Endothelial cell (in vitro differentiated cells): ENCODE measurements around the gene DEFB129. TPM values are rescaled to one million over a fixed set of nuclear protein-coding genes. Genes with fewer than 3 reads are reported as not detected.

ENCODE experiments used
- DNase-seq: peaks from one replicate; pipeline ENCODE4 v3.0.0; 2021; ENCODE audit warnings: low spot score
- H3K27ac Mint-ChIP-seq: one replicate; pipeline ENCODE4 v1.8.0; 2021; ENCODE audit warnings: mixed read lengths, inconsistent platforms; ENCODE audit not compliant: unreplicated experiment
- H3K27me3 Mint-ChIP-seq: one replicate; pipeline ENCODE4 v1.8.0; 2021; ENCODE audit warnings: mild to moderate bottlenecking, moderate library complexity, mixed read lengths, inconsistent platforms; ENCODE audit not compliant: unreplicated experiment
- H3K36me3 Mint-ChIP-seq: one replicate; pipeline ENCODE4 v1.8.0; 2021; ENCODE audit warnings: mild to moderate bottlenecking, low read depth, mixed read lengths, inconsistent platforms; ENCODE audit not compliant: unreplicated experiment
- H3K4me1 Mint-ChIP-seq: one replicate; pipeline ENCODE4 v1.8.0; 2021; ENCODE audit warnings: mild to moderate bottlenecking, mixed read lengths, inconsistent platforms; ENCODE audit not compliant: unreplicated experiment
- H3K4me3 Mint-ChIP-seq: one replicate; pipeline ENCODE4 v1.8.0; 2021; ENCODE audit warnings: mild to moderate bottlenecking, mixed read lengths, inconsistent platforms; ENCODE audit not compliant: unreplicated experiment
- H3K9me3 Mint-ChIP-seq: one replicate; pipeline ENCODE4 v1.8.0; 2021; ENCODE audit warnings: mixed read lengths, inconsistent platforms; ENCODE audit not compliant: unreplicated experiment
- CTCF ChIP-seq: fragments of 200-600 bp; sonication (generic); IDR thresholded peaks from one replicate; pipeline ENCODE4 v1.5.0; 2021; ENCODE audit warnings: antibody characterized with exemption; ENCODE audit not compliant: unreplicated experiment
- total RNA-seq: library from RNA; stranded (reverse); fragmentation: NEBNext Ultra II Directional; extraction: Animal tissue kit (Norgen Biotek cat#: 25700); gene quantifications from one replicate; pipeline ENCODE4 v1.2.1, GENCODE V29; 2021; ENCODE audit not compliant: unreplicated experiment

DEFB129 gene
- total RNA-seq, 1 donor from 2014 or later = not detected

- Mint-ChIP-seq H3K27ac (no peak overlapping the region), H3K4me3 (no peak overlapping the region), H3K27me3 (no peaks in the 10 kb centered on the region), H3K9me3 (no peaks in the 10 kb centered on the region), H3K36me3 (no peaks in the 10 kb centered on the region), H3K4me1 (peaks cover 6% of the 10 kb centered on the region)
- no peak for DNase-seq
- TF ChIP-seq CTCF = no peak
These were observed 514 bp downstream of the DEFB129 start for GRCh38 chr20:227439-228105.

GRCh38 chr20:235891-236290 lies 8.8 kb downstream of the DEFB129 start:
- Mint-ChIP-seq H3K4me1 (no peaks in the 10 kb centered on the region), H3K4me3 (no peak overlapping the region), H3K27me3 (peaks cover 2% of the 10 kb centered on the region), H3K27ac (no peak overlapping the region), H3K9me3 (no peaks in the 10 kb centered on the region), H3K36me3 (no peaks in the 10 kb centered on the region)
- no peak for DNase-seq
- no peak for TF ChIP-seq CTCF

GRCh38 chr20:237489-237888 lies 10.4 kb downstream of the DEFB129 start:
- Mint-ChIP-seq H3K27me3 (peaks cover 5% of the 10 kb centered on the region), H3K9me3 (no peaks in the 10 kb centered on the region), H3K4me1 (no peaks in the 10 kb centered on the region), H3K36me3 (no peaks in the 10 kb centered on the region), H3K27ac (no peak overlapping the region), H3K4me3 (no peak overlapping the region)
- TF ChIP-seq CTCF = no peak
- DNase-seq = no peak

- Mint-ChIP-seq H3K4me3 (no peak overlapping the region), H3K36me3 (no peaks in the 10 kb centered on the region), H3K27me3 (peaks cover 5% of the 10 kb centered on the region), H3K27ac (no peak overlapping the region), H3K9me3 (no peaks in the 10 kb centered on the region), H3K4me1 (no peaks in the 10 kb centered on the region)
- TF ChIP-seq CTCF = no peak
- no peak for DNase-seq
These were observed 10.9 kb downstream of the DEFB129 start for GRCh38 chr20:237929-238328.

GRCh38 chr20:242905-243304 lies 15.8 kb downstream of the DEFB129 start:
- no peak for TF ChIP-seq CTCF
- H3K27me3 Mint-ChIP-seq = peaks cover 5% of the 10 kb centered on the region

More at GRCh38 chr20:242905-243304, 15.8 kb downstream of the DEFB129 start:
- no peaks in the 10 kb centered on the region for H3K36me3 Mint-ChIP-seq
- H3K4me3 Mint-ChIP-seq = no peak overlapping the region
- H3K4me1 Mint-ChIP-seq = no peaks in the 10 kb centered on the region
- no peak overlapping the region for H3K27ac Mint-ChIP-seq
- DNase-seq = no peak
- no peaks in the 10 kb centered on the region for H3K9me3 Mint-ChIP-seq
